ENCODE results near the gene RPL9.
"Not testable (repeated sequence)": the region's sequence is repeated elsewhere in the genome, so short reads cannot be mapped to it uniquely, and the experiment has no call there.

Gene RPL9

DNA sequence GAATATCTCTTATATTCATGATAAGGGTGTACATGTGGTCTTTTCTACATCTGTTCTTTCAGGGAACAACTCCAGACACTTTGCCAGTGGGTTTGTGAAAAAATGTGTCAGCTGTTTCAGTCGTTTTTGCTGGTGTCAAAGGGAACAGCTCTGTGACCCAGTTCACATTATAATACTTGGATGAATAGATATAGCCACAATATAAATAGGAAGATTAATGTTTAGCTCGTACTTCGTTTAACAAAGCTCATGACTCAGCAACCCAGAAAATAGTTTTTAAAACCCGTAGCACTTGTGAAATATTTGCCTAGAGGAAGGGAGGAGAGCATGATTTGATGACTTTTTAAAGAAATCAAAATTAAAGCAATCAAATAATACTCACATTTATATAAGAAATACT, 8.0 kb upstream of the RPL9 start:
- DNase-seq (ENCODE audit: low read depth), result no peak

- DNase-seq (ENCODE audit: low read depth), result no peak
These were observed 6.3 kb upstream of the RPL9 start for GRCh38 chr4:39464886-39465501.

DNA sequence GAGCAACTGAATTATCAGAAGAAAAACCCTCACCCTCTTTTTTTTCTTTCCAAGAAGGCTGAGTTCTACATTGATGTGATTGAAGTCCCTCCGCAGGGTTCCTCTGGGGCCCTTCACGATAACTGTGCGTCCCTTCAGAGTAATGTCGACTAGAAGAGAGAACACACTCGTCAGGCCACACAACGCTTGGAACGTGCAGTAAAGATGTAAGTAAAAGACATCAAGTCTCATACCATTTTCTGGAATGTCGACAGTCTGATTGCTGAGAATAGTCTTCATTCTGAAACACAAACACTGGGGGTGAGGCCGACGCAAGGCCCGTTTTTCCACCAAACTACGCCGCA, 589 bp downstream of the RPL9 start:
- DNase-seq (ENCODE audit: low read depth), result not testable (repeated sequence)

DNA sequence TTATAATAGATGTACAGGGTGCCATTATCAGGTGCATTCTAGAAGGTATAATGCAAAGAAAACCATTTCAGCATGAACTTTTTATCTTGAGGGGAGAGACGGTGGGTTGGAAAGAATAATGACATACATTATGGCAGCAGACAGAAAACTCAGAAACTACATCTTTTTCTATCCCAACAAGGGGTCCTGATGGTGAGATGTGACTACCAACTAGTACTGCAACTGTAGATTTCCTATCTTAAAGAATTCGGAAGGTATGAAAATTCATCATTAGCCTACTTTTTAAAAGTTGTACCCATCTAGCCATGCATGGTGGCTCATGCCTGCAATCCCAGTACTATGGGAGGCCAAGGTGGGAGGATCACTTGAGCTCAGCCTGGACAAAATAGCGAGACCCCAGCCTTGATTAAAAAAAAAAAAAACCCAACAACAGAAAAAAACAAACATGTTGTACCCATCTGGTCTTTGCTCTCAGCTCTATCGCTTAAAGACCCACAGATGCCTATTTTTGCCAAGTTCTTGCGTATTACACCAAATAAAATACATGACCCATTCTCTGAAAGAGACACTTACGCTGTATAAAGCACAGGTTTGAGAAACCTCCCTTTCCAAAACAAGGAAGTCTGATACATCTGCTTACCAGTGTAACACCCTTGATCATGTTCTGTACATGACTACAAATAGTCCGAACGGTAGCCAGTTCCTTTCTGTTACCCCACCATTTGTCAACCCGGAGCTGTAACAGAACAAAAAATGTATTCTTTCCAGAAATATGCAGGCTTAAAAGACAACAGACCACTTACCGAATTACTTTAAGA, 1.6 kb downstream of the RPL9 start:
- no peak for DNase-seq (ENCODE audit: low read depth)

DNA sequence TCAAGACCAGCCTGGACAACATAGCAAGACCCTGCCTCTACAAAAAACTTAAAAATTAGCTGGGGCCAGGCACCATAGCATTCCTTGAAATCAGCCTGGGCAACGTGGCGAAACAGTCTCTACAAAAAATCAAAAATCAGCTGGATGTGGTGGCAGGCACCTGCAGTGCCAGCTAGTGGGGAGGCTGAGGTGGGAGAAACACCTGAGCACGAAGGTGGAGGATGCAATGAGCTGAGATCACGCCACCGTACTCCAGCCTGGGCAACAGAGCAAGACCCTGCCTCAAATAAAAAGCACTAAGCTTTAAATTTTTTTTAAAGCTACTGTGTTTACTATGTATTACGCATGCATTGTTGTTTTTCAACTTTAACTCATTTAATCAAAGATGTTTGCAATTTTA, 3.2 kb downstream of the RPL9 start:
- no peak for DNase-seq (ENCODE audit: low read depth)

- no peak for DNase-seq (ENCODE audit: low read depth)
These were observed 5.0 kb downstream of the RPL9 start for GRCh38 chr4:39453738-39454137.

DNA sequence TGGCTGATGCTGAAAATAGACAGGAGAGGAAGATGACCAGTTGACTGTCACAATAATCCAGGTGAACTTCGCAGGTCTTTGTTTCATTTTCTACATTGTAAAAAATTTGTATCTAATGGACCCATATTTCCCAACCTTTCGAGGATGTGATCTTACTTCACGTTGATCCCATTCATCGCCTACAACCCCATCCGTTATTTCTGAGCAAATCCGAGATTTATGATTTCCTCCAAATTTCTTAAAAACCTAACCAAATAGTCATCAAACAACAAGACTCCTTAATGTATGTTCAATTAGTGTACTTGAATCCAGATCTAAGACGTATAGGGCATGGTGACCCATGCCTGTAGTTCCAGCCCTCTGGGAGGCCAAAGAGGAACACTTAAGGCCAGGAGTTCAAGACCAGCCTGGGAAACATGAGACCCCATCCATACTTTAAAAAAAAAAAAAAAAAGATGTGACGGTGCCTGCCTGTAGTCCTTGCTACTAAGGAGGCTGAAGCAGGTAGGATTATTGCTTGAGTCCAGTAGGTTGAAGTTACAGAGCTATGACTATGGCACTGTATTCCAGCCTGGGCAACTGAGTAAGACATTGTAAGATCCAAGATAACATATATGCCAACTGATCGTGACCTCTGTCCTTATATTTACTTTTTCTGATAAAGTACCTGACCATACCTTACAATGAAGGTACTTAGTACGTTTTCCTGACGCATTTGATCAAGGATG, 5.7 kb downstream of the RPL9 start:
- no peak for DNase-seq (ENCODE audit: low read depth)

DNA sequence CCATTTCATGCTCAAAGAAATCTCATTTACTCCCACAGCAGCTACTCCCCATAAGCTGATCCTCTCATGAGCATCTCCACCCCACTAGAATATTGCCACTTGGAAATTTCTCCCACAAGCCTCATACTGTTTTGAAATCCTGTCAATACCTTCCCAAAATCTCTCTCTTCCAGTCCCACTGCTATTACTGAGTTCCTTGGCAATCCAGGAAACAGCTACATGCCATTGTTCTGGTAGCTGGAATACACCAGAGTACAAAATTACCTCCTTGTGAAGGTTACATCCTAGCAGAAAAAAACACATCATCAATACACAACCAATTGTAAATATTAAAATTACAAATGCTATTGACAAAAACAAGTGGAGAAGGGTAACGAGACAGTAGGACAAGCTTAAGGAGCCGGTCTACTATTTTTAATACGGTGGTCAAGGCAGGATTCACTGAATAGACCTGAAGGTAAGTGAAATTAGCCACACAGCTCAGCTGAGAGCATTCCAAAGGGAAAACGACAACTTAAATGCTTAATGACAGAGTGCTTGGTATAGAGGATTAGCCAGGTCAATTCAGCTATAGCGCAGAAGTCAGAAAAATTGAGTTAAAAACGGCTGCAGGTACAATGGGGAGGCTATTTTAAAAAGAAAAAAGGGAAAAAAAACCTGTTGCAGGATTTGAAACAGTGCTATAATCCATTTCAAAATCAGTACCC, 6.4 kb downstream of the RPL9 start:
- DNase-seq (ENCODE audit: low read depth), result no peak

DNA sequence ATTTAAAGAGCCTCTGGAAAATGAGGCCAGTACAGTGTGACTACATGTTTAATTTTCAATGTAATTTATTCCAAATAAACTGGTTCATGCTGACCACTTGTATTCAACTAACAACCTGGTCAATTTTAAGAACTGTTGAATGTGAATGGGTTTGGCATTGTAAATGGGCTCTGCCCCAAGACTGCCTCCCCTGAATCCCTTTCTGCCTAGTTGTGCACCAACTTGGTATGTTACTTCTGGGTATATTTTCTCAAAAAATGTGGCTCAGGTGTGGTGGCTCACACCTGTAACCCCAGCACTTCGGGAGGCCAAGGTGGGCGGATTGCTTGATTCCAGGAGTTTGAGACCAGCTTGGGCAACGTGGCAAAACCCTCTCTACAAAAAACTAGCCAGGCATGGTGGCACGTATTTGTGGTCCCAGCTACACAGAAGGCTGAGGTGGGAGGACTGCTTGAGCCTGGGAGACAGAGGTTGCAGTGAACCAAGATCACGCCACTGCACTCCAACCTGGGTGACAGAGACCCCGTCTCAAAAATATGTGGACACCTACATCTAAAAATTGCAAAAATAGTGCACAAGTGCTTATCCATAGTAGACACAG, 7.2 kb downstream of the RPL9 start:
- DNase-seq (ENCODE audit: low read depth), result no peak

GRCh38 chr4:39450618-39451017, 8.1 kb downstream of the RPL9 start:
- DNase-seq (ENCODE audit: low read depth), result no peak

DNA sequence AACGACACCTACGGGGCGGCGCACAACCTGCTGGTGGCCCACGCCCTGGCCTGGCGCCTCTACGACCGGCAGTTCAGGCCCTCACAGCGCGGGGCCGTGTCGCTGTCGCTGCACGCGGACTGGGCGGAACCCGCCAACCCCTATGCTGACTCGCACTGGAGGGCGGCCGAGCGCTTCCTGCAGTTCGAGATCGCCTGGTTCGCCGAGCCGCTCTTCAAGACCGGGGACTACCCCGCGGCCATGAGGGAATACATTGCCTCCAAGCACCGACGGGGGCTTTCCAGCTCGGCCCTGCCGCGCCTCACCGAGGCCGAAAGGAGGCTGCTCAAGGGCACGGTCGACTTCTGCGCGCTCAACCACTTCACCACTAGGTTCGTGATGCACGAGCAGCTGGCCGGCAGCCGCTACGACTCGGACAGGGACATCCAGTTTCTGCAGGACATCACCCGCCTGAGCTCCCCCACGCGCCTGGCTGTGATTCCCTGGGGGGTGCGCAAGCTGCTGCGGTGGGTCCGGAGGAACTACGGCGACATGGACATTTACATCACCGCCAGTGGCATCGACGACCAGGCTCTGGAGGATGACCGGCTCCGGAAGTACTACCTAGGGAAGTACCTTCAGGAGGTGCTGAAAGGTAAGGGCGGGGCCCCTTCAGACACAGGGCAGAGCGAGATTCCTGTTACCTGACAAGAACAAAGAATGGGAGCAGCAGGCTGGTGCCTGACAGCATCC, 11.7 kb downstream of the RPL9 start:
- DNase-seq (ENCODE audit: low read depth), result no peak

- no peak for DNase-seq (ENCODE audit: low read depth)
These were observed 12.3 kb downstream of the RPL9 start for GRCh38 chr4:39446483-39446841.

DNA sequence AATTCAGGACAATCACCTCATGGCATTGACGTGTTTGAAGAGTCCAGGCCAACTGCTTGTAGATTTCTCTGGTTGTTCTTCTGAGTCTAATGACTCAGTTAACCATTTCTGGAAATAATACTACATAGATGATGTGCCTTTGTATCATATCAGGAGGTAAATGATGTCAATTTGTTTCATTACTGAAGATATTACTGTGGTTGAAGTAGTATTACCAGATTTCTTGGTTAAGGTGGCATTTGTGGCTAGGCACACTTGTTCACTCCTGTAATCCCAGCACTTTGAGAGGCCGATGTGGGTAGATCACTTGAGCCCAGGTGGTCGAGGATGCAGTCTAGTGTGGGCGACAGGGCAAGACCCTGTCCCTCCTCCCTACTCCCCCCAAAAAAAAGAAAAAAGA, 15.7 kb downstream of the RPL9 start:
- no peak for DNase-seq (ENCODE audit: low read depth)

- no peak for DNase-seq (ENCODE audit: low read depth)
These were observed 17.1 kb downstream of the RPL9 start for GRCh38 chr4:39441593-39441992.

DNA sequence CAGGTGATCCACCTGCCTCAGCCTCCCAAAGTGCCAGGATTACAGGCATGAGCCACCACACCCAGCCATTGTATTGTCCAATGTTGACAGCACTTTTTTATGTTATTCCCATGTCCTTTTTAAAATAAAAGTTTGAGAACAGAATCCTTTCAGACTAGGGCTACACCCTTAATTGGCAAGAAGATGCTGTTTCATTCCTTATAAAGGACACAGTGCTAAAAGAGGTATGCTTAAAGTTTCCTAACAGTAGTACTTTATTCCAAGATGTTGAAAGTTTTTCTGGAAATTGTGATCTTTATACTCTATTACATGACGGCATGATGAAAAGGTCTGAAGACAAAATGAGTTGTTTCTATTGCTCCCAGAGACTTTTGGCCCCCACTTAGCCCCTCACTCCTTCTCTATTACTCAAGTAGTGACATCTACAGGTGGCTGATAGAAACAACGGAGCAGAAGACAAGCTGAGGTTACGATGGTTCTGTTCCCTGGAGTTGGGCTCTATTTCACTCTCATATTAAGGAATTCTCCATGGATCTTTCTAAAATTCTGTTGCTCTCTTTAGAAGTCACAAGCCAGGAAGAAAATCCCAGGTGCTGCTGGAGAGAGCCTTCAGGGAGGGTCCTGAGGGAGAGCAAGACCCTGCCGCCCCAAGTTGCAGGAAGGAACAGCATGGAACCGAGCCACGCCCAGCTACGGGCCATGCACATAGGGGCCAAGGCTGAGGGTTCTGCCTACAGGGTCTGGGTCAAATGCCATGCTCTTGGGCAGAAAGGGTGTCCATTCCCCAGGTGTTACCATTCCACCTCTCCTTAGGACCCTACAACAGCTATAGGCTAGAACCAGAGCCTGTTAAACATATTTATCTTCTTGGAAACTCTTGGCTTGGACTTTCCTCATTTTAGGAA, 22.8 kb downstream of the RPL9 start:
- DNase-seq (ENCODE audit: low read depth), result no peak

DNA sequence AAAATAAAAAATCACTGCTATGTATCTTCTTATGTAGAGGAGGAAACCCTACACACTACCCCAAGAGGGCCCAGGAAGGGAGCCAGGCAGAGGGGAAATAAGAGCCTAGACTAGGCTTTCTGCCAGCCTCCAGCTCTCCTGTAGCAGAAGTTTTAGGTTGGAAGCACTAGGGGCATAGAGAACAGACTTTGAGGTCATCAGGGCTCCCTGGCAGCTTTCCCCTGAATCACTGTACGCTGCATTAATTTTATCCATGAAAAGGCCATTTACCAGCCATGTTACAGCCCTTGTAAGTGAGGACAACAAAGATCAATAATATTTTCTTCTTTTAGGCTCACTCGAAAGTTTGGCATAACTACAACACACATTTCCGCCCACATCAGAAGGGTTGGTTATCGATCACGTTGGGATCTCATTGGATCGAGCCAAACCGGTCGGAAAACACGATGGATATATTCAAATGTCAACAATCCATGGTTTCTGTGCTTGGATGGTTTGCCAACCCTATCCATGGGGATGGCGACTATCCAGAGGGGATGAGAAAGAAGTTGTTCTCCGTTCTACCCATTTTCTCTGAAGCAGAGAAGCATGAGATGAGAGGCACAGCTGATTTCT, 24.7 kb downstream of the RPL9 start:
- no peak for DNase-seq (ENCODE audit: low read depth)

GRCh38 chr4:39429476-39430334, 29.0 kb downstream of the RPL9 start:
- DNase-seq (ENCODE audit: low read depth), result no peak

- no peak for DNase-seq (ENCODE audit: low read depth)
These were observed 31.1 kb downstream of the RPL9 start for GRCh38 chr4:39427520-39428114.

GRCh38 chr4:39426728-39427127, 32.0 kb downstream of the RPL9 start:
- DNase-seq (ENCODE audit: low read depth), result no peak
